ENCODE measurements around the gene SETD7.

DNA sequence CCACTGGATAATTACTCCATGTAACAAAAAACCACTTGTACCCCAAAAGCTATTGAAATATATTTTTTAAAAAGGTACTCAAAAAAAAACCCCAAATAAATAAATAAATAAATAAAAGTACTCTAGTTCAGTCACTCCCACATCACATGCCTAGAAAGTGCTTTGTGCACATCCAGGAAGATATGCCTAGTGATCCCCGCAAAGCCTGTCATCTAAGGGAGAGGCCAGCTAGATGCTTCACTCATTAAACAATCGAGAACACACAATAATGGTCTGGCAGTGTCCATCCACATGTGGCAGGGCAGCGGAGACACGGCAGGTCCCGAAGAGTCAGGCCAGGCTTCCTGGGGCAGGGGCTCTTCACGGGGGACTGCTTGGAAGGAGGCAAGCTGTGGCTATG lies 54.5 kb downstream of the SETD7 start:
- TF ChIP-seq, protein P1, sequence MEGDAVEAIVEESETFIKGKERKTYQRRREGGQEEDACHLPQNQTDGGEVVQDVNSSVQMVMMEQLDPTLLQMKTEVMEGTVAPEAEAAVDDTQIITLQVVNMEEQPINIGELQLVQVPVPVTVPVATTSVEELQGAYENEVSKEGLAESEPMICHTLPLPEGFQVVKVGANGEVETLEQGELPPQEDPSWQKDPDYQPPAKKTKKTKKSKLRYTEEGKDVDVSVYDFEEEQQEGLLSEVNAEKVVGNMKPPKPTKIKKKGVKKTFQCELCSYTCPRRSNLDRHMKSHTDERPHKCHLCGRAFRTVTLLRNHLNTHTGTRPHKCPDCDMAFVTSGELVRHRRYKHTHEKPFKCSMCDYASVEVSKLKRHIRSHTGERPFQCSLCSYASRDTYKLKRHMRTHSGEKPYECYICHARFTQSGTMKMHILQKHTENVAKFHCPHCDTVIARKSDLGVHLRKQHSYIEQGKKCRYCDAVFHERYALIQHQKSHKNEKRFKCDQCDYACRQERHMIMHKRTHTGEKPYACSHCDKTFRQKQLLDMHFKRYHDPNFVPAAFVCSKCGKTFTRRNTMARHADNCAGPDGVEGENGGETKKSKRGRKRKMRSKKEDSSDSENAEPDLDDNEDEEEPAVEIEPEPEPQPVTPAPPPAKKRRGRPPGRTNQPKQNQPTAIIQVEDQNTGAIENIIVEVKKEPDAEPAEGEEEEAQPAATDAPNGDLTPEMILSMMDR (IDR thresholded peaks at IDR 0.05; ENCODE audit: low read depth, low read length, poor library complexity, severe bottlenecking): no peak
- no peak for TF ChIP-seq EZH2phosphoT487 (IDR thresholded peaks at IDR 0.05; ENCODE audit: borderline replicate concordance, low read length)
